Stimulated activated naive CD4-positive, alpha-beta T cell (primary cell): ENCODE measurements around the gene FMO1.
"Not testable (repeated sequence)": the region's sequence is repeated elsewhere in the genome, so short reads cannot be mapped to it uniquely, and the experiment has no call there.

Experiments used
- DNase-seq, 6 experiments: peaks; one replicate each; lab custom pipeline; 2025; lab: John Stamatoyannopoulos, UW

The FMO1 gene

DNA sequence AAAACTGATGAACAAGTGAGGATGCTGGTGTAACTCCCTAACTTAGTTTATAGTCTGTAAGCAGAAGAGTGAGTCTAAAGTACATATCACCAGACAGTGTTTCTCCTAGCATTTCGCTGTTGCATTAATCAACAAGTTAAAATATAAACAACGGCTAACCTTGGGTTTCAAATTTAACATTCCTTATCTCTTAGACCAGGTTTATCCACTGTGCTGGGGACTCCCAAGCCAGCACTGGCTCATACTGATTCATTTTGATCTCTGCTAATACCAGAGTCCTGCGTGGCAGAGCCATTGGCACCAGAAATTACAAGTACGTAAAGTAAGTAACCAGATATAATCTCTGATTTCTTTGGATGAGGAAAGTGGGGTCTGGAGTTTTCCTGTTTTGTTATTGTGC lies at the start of gene FMO1:
Gene FMO1, plus strand, starts transcription at position 193 of the 400 bp plus-strand sequence. CDS start 9,594 bp downstream, outside the sequence.
- no peak for DNase-seq

DNA sequence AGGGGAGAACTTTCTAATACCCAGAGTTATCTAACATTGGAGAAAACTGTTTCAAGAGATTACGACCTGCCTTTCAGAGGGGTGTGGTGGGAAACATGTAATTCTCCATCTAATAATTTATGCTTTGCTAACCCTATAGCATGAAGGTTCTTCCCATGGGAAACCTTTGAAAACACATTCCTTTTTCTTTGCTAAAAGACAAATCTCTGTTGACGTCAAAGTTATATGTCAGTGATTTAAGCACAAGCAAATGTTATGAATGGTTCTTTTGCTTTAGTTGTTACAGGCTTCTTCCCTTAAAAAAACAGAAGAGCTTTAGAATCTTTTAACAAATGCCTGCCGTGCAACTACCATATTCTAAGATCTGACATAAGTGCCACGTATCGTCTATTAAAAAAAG lies 44.0 kb upstream of the FMO1 start:
- DNase-seq: no peak

DNA sequence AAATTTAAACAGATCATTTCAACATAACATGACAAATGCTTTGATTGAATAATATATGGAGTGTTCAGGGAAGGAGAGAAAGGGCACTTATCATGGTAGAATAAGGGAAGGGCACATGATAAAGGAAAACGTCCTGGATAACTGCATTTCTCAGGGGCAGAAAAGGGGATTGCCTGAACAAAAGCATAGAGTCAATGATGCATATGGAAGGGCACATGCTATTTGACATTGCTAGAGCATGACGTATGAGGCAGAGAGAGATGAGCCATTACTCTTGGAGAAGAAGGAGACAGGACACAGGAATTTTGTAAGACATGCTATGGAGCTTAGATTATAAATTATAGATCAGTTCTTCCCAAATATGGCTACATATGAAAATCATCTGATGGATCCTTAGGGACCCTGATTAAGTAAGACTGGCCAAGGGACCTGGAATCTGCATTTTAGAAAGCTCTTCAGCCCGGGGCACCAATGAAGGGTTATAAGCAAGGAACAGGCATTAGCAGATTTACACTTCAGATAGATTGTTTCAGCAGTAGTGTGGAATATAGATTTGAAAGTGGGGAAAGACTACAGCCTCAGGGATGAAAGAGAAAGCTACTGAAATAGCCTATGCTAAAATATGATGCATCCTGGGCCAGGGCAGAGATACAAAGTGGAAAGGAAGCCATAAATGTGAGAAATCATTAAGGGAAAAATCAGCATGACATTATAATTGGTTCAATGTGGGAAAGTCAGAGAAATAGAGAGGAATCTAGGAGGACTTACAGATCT lies 41.9 kb upstream of the FMO1 start:
- DNase-seq: no peak

- no peak for DNase-seq
Observed at GRCh38 chr1:171206978-171207355, 41.3 kb upstream of the FMO1 start.

DNA sequence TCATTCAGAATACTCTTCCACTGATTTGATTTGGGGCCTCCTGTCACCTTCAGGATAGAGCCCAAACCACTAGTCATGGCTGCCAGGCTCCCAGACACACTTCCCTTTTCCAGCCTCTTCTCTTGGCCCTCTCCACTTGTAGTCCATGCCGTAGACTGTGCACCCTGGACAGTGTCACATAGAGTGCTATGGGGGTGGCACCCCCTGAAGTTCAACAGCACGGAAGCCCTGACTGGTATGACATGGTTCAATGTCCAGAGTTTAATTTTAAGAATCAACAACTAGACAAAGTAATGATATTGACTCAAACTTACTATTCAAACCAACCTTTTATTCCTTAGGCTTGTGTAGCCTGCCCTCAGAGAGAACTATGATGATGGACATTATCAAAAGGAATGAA lies 40.9 kb upstream of the FMO1 start:
- DNase-seq: no peak

DNA sequence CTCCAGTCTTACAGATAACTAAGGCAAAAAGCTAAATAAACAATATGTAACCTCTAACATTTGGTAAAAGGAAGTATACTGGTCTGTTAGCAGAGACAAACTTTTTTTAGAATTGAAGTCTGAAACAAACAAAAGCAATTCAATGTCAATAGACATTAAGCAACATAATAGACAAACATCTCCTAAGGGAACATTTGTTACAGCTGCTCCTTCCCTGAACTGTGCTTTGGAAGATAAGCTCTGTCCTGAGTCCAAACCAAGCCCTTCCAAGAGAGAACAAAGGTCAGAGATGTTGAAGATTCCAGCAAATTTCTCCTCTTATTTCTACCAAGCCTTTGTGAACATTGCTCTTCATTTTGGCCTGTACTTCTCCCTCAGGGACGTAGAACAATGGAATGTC lies 37.9 kb upstream of the FMO1 start:
- no peak for DNase-seq

- no peak for DNase-seq
Observed at GRCh38 chr1:171212607-171213351, 35.5 kb upstream of the FMO1 start.

GRCh38 chr1:171213559-171214454 lies 34.5 kb upstream of the FMO1 start:
- no peak for DNase-seq

- DNase-seq: no peak
Observed at GRCh38 chr1:171217658-171218443, 30.4 kb upstream of the FMO1 start.

DNA sequence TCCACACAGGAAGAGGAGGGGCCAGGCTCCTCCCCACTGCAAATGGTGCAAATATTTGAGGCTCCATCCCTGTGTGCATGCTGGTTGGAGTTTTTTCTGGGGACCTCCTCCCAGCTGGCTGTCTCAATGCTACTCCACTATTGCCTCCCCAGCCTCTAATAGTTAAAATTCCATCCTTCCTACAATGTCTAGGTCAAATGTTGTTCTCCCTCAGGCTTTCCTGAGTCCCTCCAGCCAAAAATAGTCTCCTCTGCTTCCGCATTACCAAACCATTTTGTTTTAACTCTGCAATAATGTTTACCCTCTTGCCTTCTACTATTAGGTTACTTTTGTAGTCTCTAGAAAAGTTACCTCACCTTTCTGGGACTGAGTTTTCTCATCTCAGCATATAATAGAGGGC lies 29.6 kb upstream of the FMO1 start:
- DNase-seq: no peak

DNA sequence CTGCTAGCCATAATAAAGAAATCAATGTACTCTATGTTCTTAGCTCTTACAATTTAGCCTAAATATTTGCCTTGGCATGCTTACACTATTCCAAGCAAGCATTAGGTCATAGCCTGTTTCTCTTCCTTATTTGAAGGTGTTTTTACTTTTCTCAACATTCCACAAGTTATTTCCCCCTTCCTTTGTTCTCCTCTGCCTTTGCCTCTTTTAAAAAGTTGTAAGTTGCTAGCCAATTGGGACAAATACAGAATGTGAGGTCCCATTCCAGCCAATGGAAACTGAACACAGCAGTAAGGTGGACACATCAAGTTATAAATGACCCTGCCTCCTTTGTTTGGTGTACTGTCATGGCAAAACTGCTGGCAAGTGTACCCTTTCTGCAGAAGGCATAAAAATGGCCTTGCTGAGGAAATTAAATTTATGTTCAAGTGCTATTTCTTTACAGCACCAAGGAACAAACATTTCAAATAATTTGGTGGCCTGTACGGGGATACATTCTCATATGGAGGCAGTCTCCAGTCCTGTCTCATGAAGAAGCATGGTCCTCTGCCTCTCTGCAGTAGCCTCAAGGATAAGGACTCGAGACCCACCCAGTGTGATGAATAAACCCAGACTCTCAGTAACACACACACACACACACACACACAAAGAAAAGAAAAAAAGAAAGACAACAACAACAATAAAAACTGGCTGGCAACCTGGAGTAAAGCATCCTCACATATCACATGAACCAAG lies 28.8 kb upstream of the FMO1 start:
- no peak for DNase-seq

- no peak for DNase-seq
Observed at GRCh38 chr1:171220081-171220420, 28.2 kb upstream of the FMO1 start.

- no peak for DNase-seq
Observed at GRCh38 chr1:171220581-171221054, 27.7 kb upstream of the FMO1 start.

GRCh38 chr1:171221665-171222591 lies 26.4 kb upstream of the FMO1 start:
- DNase-seq: no peak

DNA sequence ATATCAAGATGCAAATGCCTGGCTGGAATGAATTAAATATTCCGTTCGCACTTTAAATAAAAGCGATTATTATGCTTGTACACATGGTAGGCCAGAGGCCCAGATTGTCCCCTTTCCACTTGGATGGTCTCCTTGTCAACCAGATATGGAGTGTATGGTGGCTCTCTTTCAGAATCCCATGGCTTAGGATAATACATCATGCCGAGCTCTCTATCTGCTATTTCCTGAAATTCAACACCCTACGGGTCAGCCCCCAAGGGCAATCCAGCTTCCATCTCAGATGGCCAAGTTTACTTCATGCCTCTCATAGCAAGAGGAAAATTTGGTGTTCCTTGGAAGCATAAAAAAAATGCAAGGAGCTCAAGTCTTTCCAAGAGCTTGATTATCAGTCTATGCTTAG lies 25.4 kb upstream of the FMO1 start:
- no peak for DNase-seq

- DNase-seq: not testable (repeated sequence)
Observed at GRCh38 chr1:171224257-171224656, 24.0 kb upstream of the FMO1 start.

- peak in 1 of 6 experiments; percentile 2 for DNase-seq
Observed at GRCh38 chr1:171226747-171227370, 21.4 kb upstream of the FMO1 start.

DNA sequence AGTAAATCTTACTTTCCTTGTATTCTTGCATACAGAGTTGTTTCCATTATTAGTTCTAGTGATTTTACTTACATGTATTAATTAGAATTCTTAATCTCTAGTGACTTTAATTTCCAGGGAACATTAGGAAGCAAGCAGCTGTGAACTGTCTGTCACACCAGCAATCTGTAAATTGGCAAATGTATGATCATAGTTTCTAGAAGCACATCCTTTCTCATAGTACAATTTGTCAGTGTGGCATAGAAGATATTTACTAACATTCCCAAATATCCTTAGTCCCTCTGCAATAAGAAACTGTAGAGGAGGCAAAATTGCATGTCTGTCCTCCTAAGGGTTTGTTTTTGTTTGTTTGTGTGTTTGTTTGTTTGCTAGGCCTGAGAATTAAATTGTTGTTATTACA lies 17.0 kb upstream of the FMO1 start:
- DNase-seq: no peak

GRCh38 chr1:171233183-171233582 lies 15.1 kb upstream of the FMO1 start:
- DNase-seq: no peak
